Transverse colon (tissue), 4 donors: ENCODE data around the gene S100A14. TPM values are rescaled to one million over a fixed set of nuclear protein-coding genes. Genes with fewer than 3 reads are reported as not detected.
A peak's percentile ranks its signal among the peaks of the same experiment; 100 is the strongest.

ENCODE experiments used
- DNase-seq: peaks from one replicate; pipeline ENCODE4 v3.0.0-alpha.2; 2019
- H3K27ac ChIP-seq, 4 donors: fragments of 200-600 bp; sonication (generic); 2 replicates each; pipeline ENCODE4 v1.5.1; 2016 to 2018; ENCODE audit warnings: inconsistent platforms in 4 of 4
- H3K27me3 ChIP-seq: fragments of 200-600 bp; sonication (generic); 2 replicates; pipeline ENCODE4 v1.5.1; 2017; ENCODE audit warnings: inconsistent platforms
- H3K36me3 ChIP-seq, 4 donors: fragments of 200-600 bp; sonication (generic); 2 replicates each; pipeline ENCODE4 v1.5.1; 2017 to 2019; ENCODE audit warnings: inconsistent platforms in 4 of 4
- H3K4me1 ChIP-seq, 4 donors: fragments of 200-600 bp; sonication (generic); 2 replicates each; pipeline ENCODE4 v1.5.1; 2017 to 2020; ENCODE audit warnings: inconsistent platforms in 4 of 4
- H3K4me3 ChIP-seq, 4 donors: fragments of 200-600 bp; sonication (generic); 1 replicate in 1 of 4; 2 replicates in 3 of 4; pipeline versions ENCODE4 v1.5.1 to v1.6.1; 2017 to 2019; ENCODE audit warnings: inconsistent platforms in 4 of 4
- H3K9me3 ChIP-seq, 2 donors: fragments of 200-600 bp; sonication (generic); 2 replicates each; pipeline ENCODE4 v1.5.1; 2017 to 2019; ENCODE audit warnings: inconsistent platforms in 2 of 2
- EP300 ChIP-seq: sonication (generic); formaldehyde crosslinking; IDR thresholded peaks from one replicate; pipeline ENCODE4 v1.6.1; 2017; ENCODE audit warnings: antibody characterized with exemption, low read depth
- POLR2A ChIP-seq: fragments of 450-650 bp; IDR thresholded peaks from one replicate; pipeline ENCODE4 v1.6.1; 2016; ENCODE audit warnings: antibody characterized with exemption, mild to moderate bottlenecking, moderate library complexity
- POLR2AphosphoS5 ChIP-seq, 3 donors: sonication (generic); formaldehyde crosslinking; IDR thresholded peaks; one replicate each; pipeline ENCODE4 v1.6.1; 2016; ENCODE audit warnings: antibody characterized with exemption in 3 of 3
- WGBS, 2 donors: methylation state at CpG; one replicate each; pipeline ENCODE4 v1.1.5; 2018; ENCODE audit warnings: low coverage in 1 of 2; 5-methylcytosine and 5-hydroxymethylcytosine counted together
- in situ Hi-C, 4 donors: fragments of 200-750 bp; cut with MboI; loops; one replicate each; pipeline versions ENCODE4 v1.15.0 to v1.15.1; 2017; ENCODE audit warnings: low sequenced_read_pairs in 3 of 4, low pct_ligation_motif_present in 1 of 4, low pct_unique_long_range_greater_than_20kb in 1 of 4
- intact Hi-C: fragments of 100-400 bp; cut with DNase I; formaldehyde crosslinking; loops from one replicate; pipeline ENCODE4 v1.15.1; 2023; ENCODE audit warnings: low total_unique reads
- total RNA-seq, 4 donors: library from RNA; depleted of rRNA; stranded (reverse); fragments of >200 nt; gene quantifications; one replicate each; pipeline ENCODE4 v1.1.0, GENCODE V29; 2016
- TF ChIP-seq, protein P1 (sequence below), 5 experiments: fragments of 200-600 bp in 3 of 5; fragments of 450-650 bp in 2 of 5; sonication (generic) in 3 of 5; IDR thresholded peaks; 1 replicate in 2 of 5; 2 replicates in 3 of 5; pipeline ENCODE4 v1.5.1; 2016 to 2017; ENCODE audit warnings: antibody characterized with exemption in 5 of 5, inconsistent platforms in 3 of 5, mild to moderate bottlenecking in 2 of 5, moderate library complexity in 1 of 5

The S100A14 gene
- total RNA-seq, 4 donors from 2014 or later = 134 to 514 (median 437) TPM

DNA sequence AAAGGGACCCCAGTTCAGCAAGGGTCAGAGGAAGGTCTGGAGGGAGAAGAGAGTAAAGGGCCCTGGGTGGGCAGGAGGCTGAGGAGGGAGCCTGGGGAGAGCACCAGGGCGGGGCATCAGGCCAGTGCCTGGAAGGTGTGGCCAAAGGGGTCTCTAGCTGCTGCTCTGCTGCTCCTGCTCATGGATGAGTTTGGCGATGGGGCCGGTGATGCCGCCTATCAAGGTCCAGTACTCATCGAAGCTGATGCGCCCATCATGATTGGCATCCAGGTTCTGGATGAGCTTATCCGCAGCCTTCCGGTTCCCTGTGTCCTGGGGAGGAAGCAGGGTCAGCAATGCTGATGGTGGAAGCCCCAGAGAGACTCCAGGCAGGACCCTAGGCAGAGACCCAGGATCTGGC, 8.7 kb downstream of the S100A14 start:
- Histone ChIP-seq H3K9me3 (no peaks in the 10 kb centered on the region), H3K4me1 (peaks cover 21 to 44% (median 33%) of the 10 kb centered on the region in 4 donors), H3K4me3 (no peak overlapping the region), H3K27ac (peak overlapping the region; percentile 89 to 97 (median 92)), H3K27me3 (no peaks in the 10 kb centered on the region), H3K36me3 (peaks cover 0 to 19% (median 3%) of the 10 kb centered on the region in 4 donors)
- in situ Hi-C loops = no loop called here
- TF ChIP-seq POLR2A (no peak), EP300 (no peak), POLR2AphosphoS5 (IDR thresholded peaks at IDR 0.05) (no peak)
- TF ChIP-seq, protein P1, sequence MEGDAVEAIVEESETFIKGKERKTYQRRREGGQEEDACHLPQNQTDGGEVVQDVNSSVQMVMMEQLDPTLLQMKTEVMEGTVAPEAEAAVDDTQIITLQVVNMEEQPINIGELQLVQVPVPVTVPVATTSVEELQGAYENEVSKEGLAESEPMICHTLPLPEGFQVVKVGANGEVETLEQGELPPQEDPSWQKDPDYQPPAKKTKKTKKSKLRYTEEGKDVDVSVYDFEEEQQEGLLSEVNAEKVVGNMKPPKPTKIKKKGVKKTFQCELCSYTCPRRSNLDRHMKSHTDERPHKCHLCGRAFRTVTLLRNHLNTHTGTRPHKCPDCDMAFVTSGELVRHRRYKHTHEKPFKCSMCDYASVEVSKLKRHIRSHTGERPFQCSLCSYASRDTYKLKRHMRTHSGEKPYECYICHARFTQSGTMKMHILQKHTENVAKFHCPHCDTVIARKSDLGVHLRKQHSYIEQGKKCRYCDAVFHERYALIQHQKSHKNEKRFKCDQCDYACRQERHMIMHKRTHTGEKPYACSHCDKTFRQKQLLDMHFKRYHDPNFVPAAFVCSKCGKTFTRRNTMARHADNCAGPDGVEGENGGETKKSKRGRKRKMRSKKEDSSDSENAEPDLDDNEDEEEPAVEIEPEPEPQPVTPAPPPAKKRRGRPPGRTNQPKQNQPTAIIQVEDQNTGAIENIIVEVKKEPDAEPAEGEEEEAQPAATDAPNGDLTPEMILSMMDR (IDR thresholded peaks at IDR 0.05) = no peak
- 94 to 100% methylated on average over 2 to 8 of the region's 8 CpGs for WGBS, 2 donors
- DNase-seq = no peak
- intact Hi-C loops = no loop called here

DNA sequence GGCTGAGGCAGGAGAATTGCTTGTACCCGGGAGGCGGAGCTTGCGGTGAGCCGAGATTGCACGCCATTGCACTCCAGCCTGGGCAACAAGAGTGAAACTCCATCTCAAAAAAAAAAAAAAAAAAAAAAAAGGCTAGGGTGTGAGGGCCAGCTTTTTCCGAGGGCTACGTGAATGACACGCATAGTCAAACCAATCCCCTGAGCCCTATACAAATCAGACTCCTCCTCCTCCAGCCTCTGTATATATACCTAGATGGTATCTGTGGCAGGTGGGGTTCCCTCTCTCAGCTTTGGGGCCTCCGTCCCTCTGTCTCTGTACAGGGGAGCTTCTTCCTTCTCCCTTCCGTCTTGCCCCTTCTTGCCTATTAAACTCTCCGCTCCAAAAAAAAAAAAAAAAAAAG, 9.9 kb downstream of the S100A14 start:
- in situ Hi-C loops = no loop called here
- Histone ChIP-seq H3K4me1 (peaks cover 21 to 39% (median 29%) of the 10 kb centered on the region in 4 donors), H3K27ac (no peak overlapping the region), H3K36me3 (peaks cover 0 to 19% (median 3%) of the 10 kb centered on the region in 4 donors), H3K27me3 (no peaks in the 10 kb centered on the region), H3K4me3 (no peak overlapping the region), H3K9me3 (no peaks in the 10 kb centered on the region)
- TF ChIP-seq EP300 = no peak
- no peak for TF ChIP-seq POLR2AphosphoS5 (IDR thresholded peaks at IDR 0.05)
- TF ChIP-seq, protein P1 (IDR thresholded peaks at IDR 0.05) = no peak
- no peak for TF ChIP-seq POLR2A
- intact Hi-C loops = no loop called here
- 82 to 95% methylated on average over 3 to 11 of the region's 11 CpGs for WGBS, 2 donors
- no peak for DNase-seq

DNA sequence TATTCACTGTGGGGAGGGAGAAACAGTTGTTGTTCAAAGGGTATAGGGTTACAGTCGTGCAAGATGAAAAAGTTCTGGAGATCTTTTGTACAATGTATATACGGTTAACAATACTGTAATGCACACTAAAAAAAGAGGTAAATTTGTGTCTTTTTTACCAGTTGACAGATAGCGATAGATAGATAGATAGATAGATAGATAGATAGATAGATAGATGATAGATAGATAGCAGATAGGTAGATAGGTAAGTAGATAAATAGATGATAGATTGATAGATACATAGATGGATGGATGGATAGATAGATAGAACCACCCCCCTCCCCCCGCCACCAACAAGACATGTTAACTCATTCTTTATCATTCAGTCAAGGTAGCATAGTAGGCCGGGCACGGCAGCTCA, 13.4 kb downstream of the S100A14 start:
- in situ Hi-C loops = no loop called here

DNA sequence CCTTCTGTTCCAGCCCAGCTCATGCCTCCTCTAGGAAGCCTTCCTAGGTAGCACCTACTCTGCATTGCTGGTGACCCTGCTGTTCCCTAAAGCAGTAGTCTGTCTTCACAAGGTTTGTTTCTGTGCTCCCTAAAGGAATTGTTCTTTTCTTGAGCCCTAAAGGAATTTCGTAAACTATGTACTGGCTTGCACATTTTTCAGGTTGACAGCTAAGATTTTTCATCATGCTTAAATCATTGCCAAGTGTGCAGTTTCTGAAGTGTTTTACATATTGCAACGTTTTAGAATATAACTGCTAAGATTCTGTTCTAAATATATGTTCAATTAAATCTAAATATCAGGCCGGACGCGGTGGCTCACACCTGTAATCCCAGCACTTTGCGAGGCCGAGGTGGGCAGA, 16.3 kb downstream of the S100A14 start:
- Histone ChIP-seq H3K36me3 (peaks cover 0 to 3% (median 0%) of the 10 kb centered on the region in 4 donors), H3K4me3 (no peak overlapping the region), H3K27ac (no peak overlapping the region), H3K4me1 (peaks cover 0 to 3% (median 0%) of the 10 kb centered on the region in 4 donors), H3K9me3 (no peaks in the 10 kb centered on the region), H3K27me3 (no peaks in the 10 kb centered on the region)
- intact Hi-C loops = no loop called here
- 77 to 91% methylated on average over 3 to 7 of the region's 7 CpGs for WGBS, 2 donors
- in situ Hi-C loops = loop anchor here in 1 of 4 donors (25.0 kb wide), 1 partner anchor 238 kb away; the partner anchor contains the start of gene S100A9
- TF ChIP-seq POLR2AphosphoS5 (IDR thresholded peaks at IDR 0.05) (no peak), POLR2A (no peak), EP300 (no peak)
- TF ChIP-seq, protein P1 (IDR thresholded peaks at IDR 0.05) = no peak
- no peak for DNase-seq

More for the DNA sequence above, 13.4 kb downstream of the S100A14 start:
- Histone ChIP-seq H3K27me3 (no peaks in the 10 kb centered on the region), H3K36me3 (peaks cover 0 to 19% (median 3%) of the 10 kb centered on the region in 4 donors), H3K9me3 (no peaks in the 10 kb centered on the region), H3K4me3 (no peak overlapping the region), H3K4me1 (peaks cover 0 to 9% (median under 1%) of the 10 kb centered on the region in 4 donors), H3K27ac (no peak overlapping the region)
- intact Hi-C loops = loop anchor here (1.0 kb wide), 1 partner anchor 20 kb away; no protein-coding TSS in a partner anchor
- DNase-seq = no peak
- TF ChIP-seq POLR2AphosphoS5 (IDR thresholded peaks at IDR 0.05) (no peak), POLR2A (no peak)
- WGBS, 2 donors = 86 to 91% methylated on average over 6 of the region's 6 CpGs
